ENCODE measurements around the gene CACNA1A.

DNA sequence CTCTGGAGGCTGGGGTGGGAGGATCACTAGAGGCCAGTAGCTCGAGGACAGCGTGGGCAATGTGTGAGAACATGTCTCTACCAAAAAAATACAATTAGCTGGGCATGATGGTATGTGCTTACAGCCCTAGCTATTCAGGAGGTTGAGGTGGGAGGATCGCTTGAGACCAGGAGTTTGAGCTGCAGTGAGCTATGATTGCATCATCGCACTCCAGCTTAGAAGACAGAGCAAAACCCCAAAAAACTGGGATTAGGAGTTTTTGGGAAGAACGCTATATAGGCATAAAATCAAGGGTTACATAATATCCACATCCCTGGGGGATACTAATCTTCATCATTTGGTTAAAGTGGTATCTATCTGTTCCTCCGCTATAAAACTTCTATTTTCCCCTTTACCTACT is 155.5 kb downstream of the CACNA1A start:
- TF ChIP-seq POLR2AphosphoS5 (IDR thresholded peaks at IDR 0.05) (no peak), POLR2A (IDR thresholded peaks at IDR 0.05; ENCODE audit: low read depth) (no peak)

Data from esophagus muscularis mucosa (tissue), 2 donors.